Measurements from ENCODE around the gene C19orf12. TPM values are rescaled to one million over a fixed set of nuclear protein-coding genes. Genes with fewer than 3 reads are reported as not detected.

C19orf12 gene
- total and polyA plus RNA-seq, 4 donors = 24.2 to 42.9 (median 36.3) TPM

DNA sequence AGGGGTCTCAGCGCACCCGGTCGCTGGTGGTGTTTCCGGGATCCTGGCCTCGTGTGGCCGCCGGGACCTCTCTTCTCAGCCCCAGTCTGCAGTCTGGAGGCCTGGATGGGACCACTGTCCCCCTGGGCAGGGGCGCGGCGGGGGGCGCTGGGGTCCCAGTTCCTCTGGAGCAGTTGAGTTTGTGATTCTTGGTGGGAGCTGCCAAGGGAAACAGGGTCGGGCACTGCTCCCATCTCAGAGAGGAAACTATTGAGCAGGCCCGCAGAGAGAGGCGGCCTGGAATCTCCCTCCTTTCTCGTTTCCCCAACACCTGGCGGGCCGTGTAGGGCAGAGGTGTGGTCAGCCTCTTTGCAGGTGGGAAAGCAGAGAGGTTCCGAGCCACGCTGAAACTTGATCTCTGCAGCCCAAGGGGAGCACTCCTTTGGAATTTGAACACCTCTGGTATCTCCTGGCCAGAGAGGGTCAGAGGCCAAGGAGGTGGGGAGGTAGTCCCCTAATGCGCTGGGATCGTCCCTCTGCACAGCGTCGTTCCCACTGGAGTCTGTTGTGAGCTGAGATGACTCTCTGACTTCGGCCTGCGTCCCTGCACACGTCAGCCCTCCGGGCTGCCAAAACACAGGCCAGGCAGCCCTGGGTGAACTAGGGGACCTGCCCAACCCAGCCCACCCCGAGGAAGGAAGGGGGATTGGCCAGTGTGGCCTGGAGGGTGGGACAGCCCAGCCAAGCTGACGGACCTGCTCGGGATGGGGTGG, 49.1 kb downstream of the C19orf12 start:
- Histone ChIP-seq H3K36me3 (ENCODE audit: control insufficient read depth, insufficient read depth, low read length) (peaks cover 2% of the 10 kb centered on the region), H3K4me1 (ENCODE audit: control insufficient read depth, insufficient read depth, low read length) (peaks cover 56% of the 10 kb centered on the region), H3K27me3 (ENCODE audit: control insufficient read depth, insufficient read depth, low read length) (peaks cover 18% of the 10 kb centered on the region), H3K27ac (ENCODE audit: low read depth, low read length) (peak overlapping the region; percentile 80), H3K4me3 (ENCODE audit: low read depth, low read length) (peak overlapping the region; percentile 56), H3K9me3 (ENCODE audit: control insufficient read depth, insufficient read depth, low read length) (no peaks in the 10 kb centered on the region)
- WGBS (ENCODE audit: insufficient coverage) = 4% methylated on average over 25 of the region's 30 CpGs
- DNase-seq (ENCODE audit: low read depth in 4 of 6, low spot score in 6 of 6) = peak in 1 of 6 donors; percentile 33

DNA sequence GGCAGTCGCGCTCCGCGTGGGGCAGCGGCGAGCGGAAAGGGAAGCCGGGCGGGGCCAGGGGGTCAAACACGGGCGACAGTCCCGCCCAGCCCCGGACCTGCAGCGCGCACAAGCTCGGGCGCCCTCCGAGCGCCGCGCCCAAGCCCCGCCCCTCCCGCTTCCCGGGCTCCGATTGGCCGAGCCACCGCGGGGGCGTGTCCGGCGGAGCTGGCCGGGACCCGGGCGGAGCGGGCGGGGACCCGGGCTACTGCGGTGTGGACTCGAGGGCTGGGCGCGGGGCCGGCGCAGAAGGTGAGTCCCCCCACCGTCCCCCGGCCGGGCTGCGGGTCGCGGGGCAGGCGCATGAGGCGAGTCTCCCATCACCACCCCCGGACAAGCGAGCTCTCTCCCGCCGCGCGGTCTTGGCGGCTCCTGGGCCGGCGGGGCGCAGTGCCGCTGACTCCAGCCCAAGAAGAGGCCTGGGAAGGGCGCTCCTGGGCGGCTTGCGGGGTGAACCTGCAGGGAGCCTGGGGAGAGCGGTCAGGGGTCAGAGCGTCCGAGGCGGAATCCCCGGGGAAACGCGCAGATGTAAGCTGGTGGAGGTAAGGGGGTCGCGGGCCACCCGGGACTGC, 49.7 kb downstream of the C19orf12 start, which contains the start of gene PLEKHF1:
Gene PLEKHF1, plus strand, starts transcription at position 247 of the 611 bp plus-strand sequence. CDS start 8,379 bp downstream, outside the sequence.
- peaks cover 56% of the 10 kb centered on the region for H3K4me1 ChIP-seq (ENCODE audit: control insufficient read depth, insufficient read depth, low read length)
- H3K4me3 ChIP-seq (ENCODE audit: low read depth, low read length) = peak within 1 kb of the TSS; percentile 56
- WGBS (ENCODE audit: insufficient coverage) = under 1% methylated on average over 75 of the region's 75 CpGs
- no peaks in the 10 kb centered on the region for H3K9me3 ChIP-seq (ENCODE audit: control insufficient read depth, insufficient read depth, low read length)
- peaks cover 2% of the 10 kb centered on the region for H3K36me3 ChIP-seq (ENCODE audit: control insufficient read depth, insufficient read depth, low read length)
- peaks cover 18% of the 10 kb centered on the region for H3K27me3 ChIP-seq (ENCODE audit: control insufficient read depth, insufficient read depth, low read length)
- peak in 5 of 6 donors; percentile 55 to 93 (median 74) for DNase-seq (ENCODE audit: low read depth in 4 of 6, low spot score in 6 of 6)
- peak within 1 kb of the TSS; percentile 80 for H3K27ac ChIP-seq (ENCODE audit: low read depth, low read length)

DNA sequence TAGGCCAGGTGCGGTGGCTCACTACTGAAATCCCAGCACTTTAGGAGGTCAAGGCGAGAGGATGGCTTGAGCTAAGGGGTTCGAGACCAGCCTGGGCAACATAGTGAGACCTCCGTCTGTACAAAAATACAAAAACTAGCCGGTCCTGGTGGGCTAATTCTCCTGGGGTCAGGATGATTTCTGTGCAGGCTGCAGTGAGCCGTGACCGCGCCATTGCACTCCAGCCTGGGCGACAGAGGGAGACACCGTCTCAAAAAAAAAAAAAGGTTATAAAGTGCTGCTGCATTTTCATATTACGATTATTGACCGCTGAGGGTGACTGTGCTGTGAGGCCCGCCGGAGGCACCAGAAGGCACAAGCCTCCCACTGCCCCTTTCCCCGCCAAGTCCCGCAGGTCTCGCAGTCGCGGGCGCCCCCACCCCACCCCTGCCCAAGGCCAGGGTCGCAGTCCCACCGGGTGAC, 50.3 kb downstream of the C19orf12 start:
- Histone ChIP-seq H3K4me3 (ENCODE audit: low read depth, low read length) (peak overlapping the region; percentile 29), H3K27me3 (ENCODE audit: control insufficient read depth, insufficient read depth, low read length) (peaks cover 18% of the 10 kb centered on the region), H3K27ac (ENCODE audit: low read depth, low read length) (no peak overlapping the region), H3K9me3 (ENCODE audit: control insufficient read depth, insufficient read depth, low read length) (no peaks in the 10 kb centered on the region), H3K36me3 (ENCODE audit: control insufficient read depth, insufficient read depth, low read length) (peaks cover 2% of the 10 kb centered on the region), H3K4me1 (ENCODE audit: control insufficient read depth, insufficient read depth, low read length) (peaks cover 56% of the 10 kb centered on the region)
- peak in 1 of 6 donors; percentile 26 for DNase-seq (ENCODE audit: low read depth in 4 of 6, low spot score in 6 of 6)
- WGBS (ENCODE audit: insufficient coverage) = 14% methylated on average over 15 of the region's 22 CpGs

DNA sequence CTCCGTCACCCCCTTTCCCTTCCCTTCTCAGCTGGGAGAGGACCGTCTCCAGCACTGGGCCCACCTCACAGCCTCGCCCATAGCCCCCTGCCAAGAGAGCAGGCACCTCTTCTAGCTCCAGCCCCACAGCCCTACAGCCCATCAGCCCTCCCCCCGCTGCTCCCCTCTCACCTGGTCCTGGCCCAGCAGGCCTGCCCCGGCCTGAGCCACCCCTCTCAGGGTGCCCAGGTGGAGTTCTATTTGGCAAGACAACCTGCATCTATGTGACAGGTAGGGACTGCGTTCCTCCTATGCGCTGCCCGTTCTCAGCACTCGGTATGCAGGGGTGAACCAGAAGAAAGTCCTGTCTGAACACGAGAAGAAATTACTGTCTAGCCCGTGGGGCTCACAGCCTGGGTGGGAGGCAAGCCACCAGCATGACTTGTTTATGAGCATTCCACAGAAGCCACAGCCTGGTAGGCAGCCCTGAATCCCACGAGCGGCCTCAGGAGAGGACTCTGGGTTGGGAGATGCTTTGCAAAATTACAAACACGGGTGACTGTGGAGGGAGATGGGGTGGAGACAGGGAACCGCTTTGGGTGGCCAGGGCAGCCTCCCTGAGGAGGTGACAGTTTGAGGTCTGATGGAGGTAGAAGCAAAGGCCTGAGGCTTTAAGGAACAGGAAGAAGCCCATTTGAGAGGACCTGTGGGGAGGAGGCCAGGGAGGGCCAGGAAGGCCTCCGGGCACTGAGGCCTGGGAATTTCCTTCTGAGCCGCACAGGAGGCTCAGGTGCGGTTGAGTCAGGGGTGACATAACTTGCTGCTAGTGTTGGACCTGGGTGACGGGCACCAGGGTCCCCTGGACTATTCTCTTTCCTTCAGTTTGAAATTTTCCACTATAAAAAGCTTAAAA, 51.0 kb downstream of the C19orf12 start:
- H3K27me3 ChIP-seq (ENCODE audit: control insufficient read depth, insufficient read depth, low read length) = peaks cover 18% of the 10 kb centered on the region
- H3K4me3 ChIP-seq (ENCODE audit: low read depth, low read length) = no peak overlapping the region
- no peak for DNase-seq (ENCODE audit: low read depth in 4 of 6, low spot score in 6 of 6)
- no peaks in the 10 kb centered on the region for H3K9me3 ChIP-seq (ENCODE audit: control insufficient read depth, insufficient read depth, low read length)
- no peak overlapping the region for H3K27ac ChIP-seq (ENCODE audit: low read depth, low read length)
- peaks cover 55% of the 10 kb centered on the region for H3K4me1 ChIP-seq (ENCODE audit: control insufficient read depth, insufficient read depth, low read length)
- H3K36me3 ChIP-seq (ENCODE audit: control insufficient read depth, insufficient read depth, low read length) = peaks cover under 1% of the 10 kb centered on the region
- WGBS (ENCODE audit: insufficient coverage) = 93% methylated on average over 19 of the region's 19 CpGs

DNA sequence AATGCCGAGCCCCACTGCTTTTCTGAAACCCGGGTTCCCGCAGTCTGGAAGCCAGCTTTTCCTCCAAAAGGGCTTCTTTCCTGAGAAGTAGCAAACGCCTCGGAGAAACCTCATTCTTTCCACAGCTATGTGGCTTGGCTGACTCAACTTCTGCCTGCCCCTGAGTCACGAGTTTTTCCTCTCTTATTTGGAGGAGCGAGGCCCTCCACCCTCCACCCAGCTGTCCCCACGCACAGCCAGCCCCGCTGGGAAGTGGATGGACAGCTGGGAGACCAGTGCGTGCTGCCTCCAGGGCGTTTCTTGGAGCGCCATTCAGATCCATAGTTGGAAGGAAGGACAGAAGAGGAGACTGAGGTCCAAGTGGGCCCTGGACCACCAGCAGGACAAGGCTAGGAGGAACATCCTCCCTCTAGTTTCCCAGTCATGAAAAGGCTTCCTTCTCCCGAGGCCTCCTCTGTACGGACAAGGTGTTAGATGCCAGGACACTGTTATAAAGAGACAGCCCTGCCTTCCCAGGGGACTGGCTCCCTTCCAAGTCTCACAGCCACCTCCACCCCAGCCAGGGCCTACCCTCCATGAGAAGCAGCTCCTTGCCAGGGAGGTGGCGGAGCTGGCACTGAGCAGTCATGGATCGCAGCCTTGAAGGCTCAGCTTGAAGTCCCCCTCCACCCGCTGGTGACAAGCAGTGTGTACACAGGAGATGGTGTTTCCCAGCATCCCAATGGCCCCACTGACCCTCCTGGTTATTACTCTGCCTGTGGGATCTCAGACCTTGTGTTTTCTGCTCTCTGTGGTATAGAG, 52.3 kb downstream of the C19orf12 start:
- peak in 1 of 6 donors; percentile 52 for DNase-seq (ENCODE audit: low read depth in 4 of 6, low spot score in 6 of 6)
- no peaks in the 10 kb centered on the region for H3K36me3 ChIP-seq (ENCODE audit: control insufficient read depth, insufficient read depth, low read length)
- peak overlapping the region; percentile 54 for H3K27ac ChIP-seq (ENCODE audit: low read depth, low read length)
- H3K27me3 ChIP-seq (ENCODE audit: control insufficient read depth, insufficient read depth, low read length) = peaks cover 15% of the 10 kb centered on the region
- WGBS (ENCODE audit: insufficient coverage) = 53% methylated on average over 15 of the region's 17 CpGs
- H3K4me3 ChIP-seq (ENCODE audit: low read depth, low read length) = no peak overlapping the region
- peaks cover 42% of the 10 kb centered on the region for H3K4me1 ChIP-seq (ENCODE audit: control insufficient read depth, insufficient read depth, low read length)
- H3K9me3 ChIP-seq (ENCODE audit: control insufficient read depth, insufficient read depth, low read length) = no peaks in the 10 kb centered on the region

DNA sequence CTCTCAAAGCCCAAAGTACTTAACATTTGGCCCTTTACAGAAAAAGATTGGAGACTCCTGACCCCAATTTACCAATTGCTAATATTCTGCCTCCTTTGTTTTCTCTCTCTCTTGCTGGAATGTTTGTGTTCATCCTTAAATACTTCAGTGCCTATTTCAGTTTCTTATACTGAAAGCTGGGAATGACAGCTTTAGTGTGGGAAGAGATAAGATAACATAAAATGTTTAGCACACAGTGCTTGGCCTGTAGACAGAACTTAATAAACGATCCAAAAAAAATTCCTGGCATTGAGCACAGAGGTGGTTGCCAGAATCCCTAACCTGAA, 52.8 kb downstream of the C19orf12 start:
- Histone ChIP-seq H3K27ac (ENCODE audit: low read depth, low read length) (peak overlapping the region; percentile 54), H3K4me3 (ENCODE audit: low read depth, low read length) (no peak overlapping the region), H3K4me1 (ENCODE audit: control insufficient read depth, insufficient read depth, low read length) (peaks cover 37% of the 10 kb centered on the region), H3K27me3 (ENCODE audit: control insufficient read depth, insufficient read depth, low read length) (peaks cover 14% of the 10 kb centered on the region), H3K36me3 (ENCODE audit: control insufficient read depth, insufficient read depth, low read length) (no peaks in the 10 kb centered on the region), H3K9me3 (ENCODE audit: control insufficient read depth, insufficient read depth, low read length) (no peaks in the 10 kb centered on the region)
- WGBS (ENCODE audit: insufficient coverage) = 45% methylated on average over 1 of the region's 1 CpG
- DNase-seq (ENCODE audit: low read depth in 4 of 6, low spot score in 6 of 6) = no peak

DNA sequence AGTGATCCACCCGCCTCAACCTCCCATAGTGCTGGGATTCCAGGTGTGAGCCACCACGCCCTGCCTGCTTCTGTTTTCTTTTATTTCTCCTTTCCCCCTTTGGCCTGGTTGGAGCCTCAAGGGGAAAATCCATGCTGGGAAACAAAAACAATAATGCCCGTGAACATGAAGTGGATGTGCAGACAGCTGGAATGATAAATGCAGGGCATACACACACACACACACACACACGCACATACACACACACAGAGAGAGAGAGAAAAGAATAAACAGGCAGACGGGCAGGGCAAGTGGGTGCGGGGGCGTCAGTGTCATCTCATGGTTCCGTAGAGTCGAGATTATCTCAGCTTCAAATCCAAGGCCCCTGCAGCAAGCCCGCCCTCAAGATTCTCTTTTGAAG, 54.2 kb downstream of the C19orf12 start:
- H3K4me1 ChIP-seq (ENCODE audit: control insufficient read depth, insufficient read depth, low read length) = peaks cover 23% of the 10 kb centered on the region
- no peak overlapping the region for H3K4me3 ChIP-seq (ENCODE audit: low read depth, low read length)
- H3K27ac ChIP-seq (ENCODE audit: low read depth, low read length) = no peak overlapping the region
- 87% methylated on average over 7 of the region's 10 CpGs for WGBS (ENCODE audit: insufficient coverage)
- no peaks in the 10 kb centered on the region for H3K36me3 ChIP-seq (ENCODE audit: control insufficient read depth, insufficient read depth, low read length)
- no peaks in the 10 kb centered on the region for H3K9me3 ChIP-seq (ENCODE audit: control insufficient read depth, insufficient read depth, low read length)
- no peak for DNase-seq (ENCODE audit: low read depth in 4 of 6, low spot score in 6 of 6)
- peaks cover 3% of the 10 kb centered on the region for H3K27me3 ChIP-seq (ENCODE audit: control insufficient read depth, insufficient read depth, low read length)

DNA sequence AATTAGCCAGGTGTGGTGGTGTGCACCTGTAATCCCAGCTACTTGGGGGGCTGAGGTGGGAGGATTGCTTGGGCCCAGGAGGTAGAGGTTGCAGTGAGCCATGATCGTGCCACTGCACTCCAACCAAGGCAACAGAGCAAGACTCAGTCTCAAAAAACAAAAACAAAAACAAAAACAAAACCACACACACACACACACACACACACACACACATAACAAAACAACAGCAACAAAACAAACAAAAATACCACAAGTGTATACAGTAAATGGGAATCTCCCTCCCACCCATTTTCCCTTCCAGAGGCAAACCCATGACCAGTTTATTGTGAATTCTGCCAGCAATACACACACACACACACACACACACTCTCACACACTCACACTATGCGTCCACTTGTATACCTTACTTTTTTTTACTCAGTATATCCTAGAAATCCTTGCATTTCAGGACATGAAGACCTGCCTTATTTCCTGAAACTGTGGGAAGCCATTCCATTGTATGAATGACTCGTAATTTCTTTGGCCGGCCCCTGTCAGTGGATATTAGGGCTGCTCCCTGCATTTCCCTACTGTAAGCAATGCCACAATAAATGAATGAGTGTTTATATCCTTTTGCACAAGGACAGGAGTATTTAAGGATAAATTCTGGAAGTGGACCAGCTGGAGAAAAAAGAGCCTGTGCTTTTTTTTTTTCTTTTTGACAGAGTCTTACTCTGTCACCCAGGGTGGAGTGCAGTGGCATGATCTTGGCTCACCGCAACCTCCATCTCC, 56.7 kb downstream of the C19orf12 start:
- peaks cover 10% of the 10 kb centered on the region for H3K4me1 ChIP-seq (ENCODE audit: control insufficient read depth, insufficient read depth, low read length)
- H3K9me3 ChIP-seq (ENCODE audit: control insufficient read depth, insufficient read depth, low read length) = no peaks in the 10 kb centered on the region
- 100% methylated on average over 1 of the region's 5 CpGs for WGBS (ENCODE audit: insufficient coverage)
- H3K27ac ChIP-seq (ENCODE audit: low read depth, low read length) = no peak overlapping the region
- no peak overlapping the region for H3K4me3 ChIP-seq (ENCODE audit: low read depth, low read length)
- no peaks in the 10 kb centered on the region for H3K27me3 ChIP-seq (ENCODE audit: control insufficient read depth, insufficient read depth, low read length)
- DNase-seq (ENCODE audit: low read depth in 4 of 6, low spot score in 6 of 6) = no peak
- H3K36me3 ChIP-seq (ENCODE audit: control insufficient read depth, insufficient read depth, low read length) = no peaks in the 10 kb centered on the region

All from spinal cord (tissue), 10 donors.